ENCODE measurements around the gene UBE2E2. TPM values are rescaled to one million over a fixed set of nuclear protein-coding genes. Genes with fewer than 3 reads are reported as not detected.

The UBE2E2 gene
- total RNA-seq, 1 donor from 2014 or later: 58.1 TPM

DNA sequence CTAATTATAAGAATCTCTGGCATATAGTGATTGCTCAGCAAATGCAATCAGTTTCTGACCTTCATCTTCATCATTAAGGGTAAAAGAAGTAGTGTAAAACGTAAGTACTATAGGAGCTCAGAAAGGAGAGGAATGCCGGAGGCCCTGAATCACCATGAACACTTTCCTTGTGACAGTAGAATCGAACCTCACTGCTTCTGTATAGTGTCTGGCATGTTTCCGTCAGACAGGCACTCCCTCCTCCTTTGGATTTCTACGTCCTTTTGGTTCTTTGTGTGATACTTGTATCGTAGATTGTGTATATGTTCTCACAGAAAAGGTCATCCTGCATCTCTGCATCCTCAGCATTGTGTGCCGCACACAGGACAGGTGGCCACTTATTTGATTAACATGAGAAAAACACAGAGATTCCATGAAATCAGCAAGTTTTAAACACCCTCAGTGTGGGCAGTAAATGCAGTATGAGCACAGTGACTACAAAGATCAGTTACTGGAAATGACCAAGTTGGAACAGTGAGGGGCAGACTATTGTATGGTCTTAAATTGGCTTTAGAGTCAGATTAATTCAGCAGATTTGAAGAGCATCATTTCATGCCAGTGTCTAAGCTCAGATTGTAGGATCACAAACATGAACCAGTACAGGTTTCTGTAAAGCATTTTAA lies 234.5 kb downstream of the UBE2E2 start:
- DNase-seq (ENCODE audit: low read depth): no peak

DNA sequence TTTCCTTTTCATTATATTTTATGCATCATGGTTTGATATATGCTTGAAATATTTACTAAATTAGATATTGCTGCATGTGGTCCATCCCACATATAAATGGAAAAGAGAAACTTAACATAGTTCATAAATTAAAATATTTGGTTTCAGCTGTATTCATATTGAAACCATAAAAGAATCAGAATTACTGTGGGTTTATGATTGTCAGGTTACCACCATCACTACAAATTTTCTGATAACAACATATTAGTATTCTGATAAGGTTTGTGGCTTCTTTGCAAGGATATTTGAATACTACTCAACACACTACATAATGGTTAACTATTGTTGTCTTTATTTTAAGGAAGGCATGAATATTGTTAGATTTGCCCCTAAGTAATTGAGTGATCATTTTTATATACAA lies 235.5 kb downstream of the UBE2E2 start:
- DNase-seq (ENCODE audit: low read depth): no peak

DNA sequence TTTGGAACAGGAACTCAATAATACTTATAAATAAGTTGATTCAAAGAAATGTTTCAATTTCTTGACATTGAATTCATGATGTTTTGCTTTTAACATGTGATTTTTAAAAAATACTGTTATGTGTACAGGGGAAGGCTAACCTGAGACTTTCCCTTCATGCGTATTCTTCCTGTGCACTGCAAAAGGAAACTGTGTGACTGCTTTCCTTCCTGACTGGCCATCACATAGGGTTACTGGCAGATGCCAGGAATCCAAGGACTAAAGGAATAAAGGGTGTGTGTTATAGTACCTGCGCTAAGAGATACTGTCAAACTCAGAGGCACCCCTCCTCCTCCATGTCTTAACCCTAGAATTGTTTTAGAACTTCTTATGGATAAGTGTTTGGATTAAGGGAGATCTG lies 236.0 kb downstream of the UBE2E2 start:
- DNase-seq (ENCODE audit: low read depth): no peak

DNA sequence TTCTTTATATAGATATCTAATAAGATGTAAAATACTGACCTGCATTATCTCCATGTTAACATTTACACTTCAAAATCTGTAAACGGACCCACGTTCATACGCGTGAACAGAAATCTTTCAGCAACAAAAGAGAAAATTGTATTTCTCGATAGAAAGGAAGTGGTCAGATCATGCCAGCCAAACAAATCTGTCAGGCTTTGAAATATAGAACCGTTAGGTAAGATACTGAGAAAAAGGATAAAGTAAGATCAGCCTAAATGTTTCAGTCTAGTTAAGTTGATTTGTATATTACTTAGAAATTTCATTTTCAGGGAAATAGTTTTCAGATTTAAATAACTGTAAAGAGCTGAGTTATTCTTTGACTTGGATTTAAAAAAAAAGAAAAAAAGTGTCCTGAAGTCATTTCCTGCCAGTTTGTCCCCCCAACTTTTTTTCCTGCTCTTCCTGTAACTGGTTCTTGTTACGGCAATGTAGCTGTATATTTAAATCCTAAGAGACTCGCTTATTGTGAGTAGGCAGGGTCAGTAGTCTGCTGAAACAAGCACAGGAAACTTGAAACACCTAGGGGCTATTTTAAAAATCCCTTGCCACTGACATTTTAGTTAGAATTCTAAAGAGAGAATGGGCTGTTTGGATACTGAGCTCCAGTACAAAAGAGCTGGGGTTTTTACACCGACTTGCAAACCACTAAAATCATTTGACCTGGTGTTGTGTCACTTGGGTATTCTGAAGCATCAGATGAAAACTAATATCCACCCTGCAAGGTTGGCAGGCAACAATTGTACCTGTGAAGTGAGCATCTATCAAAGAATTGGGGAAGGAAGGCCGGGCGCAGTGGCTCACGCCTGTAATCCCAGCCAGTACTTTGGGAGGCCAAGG lies 237.5 kb downstream of the UBE2E2 start:
- no peak for DNase-seq (ENCODE audit: low read depth)

DNA sequence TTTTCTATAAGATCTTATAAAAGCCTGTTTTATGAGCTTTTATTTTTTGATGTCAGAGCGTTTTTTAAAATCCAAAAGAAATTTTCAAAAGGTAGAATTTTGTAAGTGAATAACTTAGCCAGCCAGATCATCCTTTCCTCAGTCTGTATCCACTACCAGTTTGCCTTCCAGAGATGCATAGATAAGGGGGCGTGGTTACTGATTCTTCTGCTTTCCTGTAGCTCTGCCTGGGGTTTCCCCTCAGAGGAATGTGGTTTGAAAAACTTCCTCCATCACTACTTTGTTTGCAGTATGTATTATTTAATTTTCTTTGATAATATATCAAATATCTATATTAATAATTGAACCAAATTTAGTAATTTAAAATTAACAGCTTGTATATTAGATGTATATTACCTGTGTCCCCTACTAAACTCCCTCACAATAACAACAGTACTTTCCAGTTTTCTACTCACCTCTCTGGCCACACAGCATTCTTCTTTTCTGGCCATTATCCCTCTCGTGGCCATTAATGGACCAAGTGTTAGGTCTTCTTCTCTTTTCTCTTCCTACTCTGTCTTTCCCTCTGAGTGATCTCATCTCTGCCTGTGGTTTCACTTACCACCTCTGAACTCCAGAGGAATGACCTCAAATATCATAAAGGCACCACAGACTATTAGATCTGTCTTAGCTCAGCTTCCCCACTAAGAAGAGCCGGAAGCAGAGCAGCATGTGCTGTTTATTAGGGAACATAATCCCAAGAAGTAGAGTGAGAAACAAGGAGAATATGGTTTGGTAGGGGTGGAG lies 239.7 kb downstream of the UBE2E2 start:
- DNase-seq (ENCODE audit: low read depth): peak; percentile 76

DNA sequence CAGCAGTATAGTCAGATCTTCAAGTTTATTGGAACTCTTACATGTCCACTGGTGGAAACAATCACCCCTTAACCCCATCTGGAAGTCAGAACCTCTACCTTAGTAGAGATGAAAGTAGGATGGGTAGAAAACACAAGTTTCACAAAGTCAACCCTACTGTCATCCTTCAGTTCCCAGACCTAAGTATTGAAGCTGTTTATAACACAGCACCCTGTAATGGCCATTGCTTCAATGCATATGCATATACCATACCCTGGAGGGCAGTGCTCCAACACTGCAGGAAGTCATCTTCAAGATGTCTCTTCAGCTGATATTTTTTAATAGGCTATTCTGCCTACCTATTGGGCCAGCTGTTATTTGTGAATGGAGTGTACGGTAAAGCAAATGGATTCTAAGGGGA lies 241.3 kb downstream of the UBE2E2 start:
- DNase-seq (ENCODE audit: low read depth): no peak

DNA sequence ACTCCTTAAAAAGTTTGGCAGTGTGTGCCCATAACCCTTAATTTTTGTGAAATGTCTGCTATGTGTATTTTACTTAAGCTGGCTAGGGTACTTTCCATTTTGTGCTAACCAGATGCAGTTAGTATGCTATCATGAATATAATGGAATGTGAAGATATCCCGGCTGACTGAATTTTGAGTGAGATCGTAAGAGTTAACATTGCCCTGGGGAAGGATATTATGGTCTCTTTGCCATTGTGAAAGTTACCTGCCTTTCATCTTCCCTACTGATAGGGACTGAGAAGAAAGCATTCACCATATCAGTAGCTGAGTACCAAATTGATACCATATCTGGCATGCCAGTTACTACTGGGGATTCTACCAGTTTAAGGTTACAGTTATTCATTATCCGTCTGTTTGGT lies 243.2 kb downstream of the UBE2E2 start:
- no peak for DNase-seq (ENCODE audit: low read depth)

DNA sequence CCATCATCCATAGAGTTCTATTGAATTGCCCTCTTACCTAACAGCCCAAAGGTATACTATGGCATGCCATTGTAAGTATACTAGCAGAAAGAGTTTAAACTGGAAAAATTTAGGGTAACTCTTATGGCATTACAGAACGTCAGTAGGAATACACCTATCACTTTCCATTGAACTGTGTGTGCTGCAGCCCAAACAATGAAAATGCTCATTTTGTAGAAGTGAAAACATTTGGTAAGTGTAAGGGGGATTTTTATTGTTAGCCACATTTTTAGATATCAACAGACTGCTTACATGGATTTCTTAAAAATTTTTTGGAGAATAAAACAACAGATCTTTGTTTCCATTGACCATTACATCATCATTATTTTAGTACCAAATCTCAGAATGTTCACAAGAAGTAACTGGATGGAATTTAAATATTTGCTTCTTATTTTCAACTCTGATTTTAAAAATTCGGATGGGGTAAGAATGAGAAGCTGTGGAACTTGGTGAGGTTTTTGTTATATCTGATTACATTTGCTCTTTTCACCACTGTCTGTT lies 245.9 kb downstream of the UBE2E2 start:
- DNase-seq (ENCODE audit: low read depth): no peak

DNA sequence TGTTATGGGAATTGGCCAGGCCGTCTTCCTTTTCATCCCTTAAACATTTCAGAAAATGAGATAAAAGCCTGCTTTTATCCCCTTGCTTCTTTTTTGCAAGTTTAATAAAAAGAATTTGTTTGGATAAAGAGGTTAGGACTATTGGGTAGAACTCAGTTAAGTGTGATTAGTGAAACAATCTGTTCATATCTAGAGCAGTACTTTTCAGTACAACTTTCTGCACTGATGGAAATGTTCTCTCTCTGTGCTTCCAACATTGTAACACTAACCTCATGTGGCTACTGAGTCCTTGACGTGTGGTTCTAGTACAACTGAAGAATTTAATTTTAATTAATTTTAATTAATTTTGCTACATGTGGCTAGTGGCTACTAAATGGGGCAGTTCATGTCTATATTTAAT lies 246.9 kb downstream of the UBE2E2 start:
- DNase-seq (ENCODE audit: low read depth): no peak

DNA sequence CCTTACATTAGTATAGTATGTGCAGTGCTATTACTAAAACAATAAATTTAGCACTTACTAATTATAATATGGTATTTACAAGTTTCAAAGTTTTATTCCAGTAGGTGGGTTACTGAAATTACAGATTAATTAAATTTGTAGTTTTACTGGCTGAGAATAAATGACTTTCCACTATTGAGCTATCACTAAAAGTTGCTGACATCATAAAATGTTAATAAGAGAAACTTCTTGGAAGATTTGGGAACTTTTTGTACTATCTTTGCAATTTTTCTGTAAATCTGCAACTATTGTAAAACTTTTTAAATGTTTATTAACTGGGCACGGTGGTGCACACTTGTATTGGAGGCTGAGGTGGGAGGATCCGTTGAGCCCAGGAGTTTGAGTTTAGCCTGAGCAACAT lies 247.7 kb downstream of the UBE2E2 start:
- DNase-seq (ENCODE audit: low read depth): no peak

DNA sequence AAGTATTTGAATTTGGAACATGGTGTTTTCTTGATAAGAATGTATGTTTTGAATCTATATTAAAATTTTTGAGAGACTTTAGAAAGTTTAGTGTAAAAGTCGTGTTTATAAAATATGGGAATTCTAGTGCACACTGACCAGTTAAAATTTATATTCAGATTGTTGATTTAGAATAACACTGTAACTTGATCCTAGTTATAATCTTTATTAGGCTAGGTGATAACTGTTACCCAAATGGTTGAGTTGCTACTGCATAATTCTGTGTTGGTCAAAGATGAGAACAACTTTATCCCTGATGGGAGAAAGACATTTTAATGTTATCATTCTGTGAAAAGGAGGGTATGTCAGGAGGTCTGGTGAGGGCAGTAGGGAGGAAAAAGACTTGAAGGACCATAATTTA lies 249.3 kb downstream of the UBE2E2 start:
- DNase-seq (ENCODE audit: low read depth): no peak

DNA sequence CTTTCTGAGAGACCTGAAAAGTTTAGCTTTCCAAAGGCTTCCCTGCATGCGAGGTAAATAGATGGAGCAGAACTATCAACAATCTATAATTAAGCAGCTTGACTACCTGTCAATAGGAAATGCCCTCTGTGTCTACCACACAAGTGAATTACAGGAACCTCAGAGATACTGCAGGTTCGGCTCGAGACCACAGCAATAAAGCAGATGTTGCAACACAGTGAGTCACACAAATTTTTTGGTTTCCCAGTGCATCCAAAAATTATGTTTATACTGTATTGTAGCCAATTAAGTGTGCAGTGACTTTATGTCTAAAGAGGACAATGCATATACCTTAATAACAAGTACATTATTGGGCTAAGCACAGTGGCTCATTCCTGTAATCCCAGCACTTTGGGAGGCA lies 252.0 kb downstream of the UBE2E2 start:
- peak; percentile 37 for DNase-seq (ENCODE audit: low read depth)

DNA sequence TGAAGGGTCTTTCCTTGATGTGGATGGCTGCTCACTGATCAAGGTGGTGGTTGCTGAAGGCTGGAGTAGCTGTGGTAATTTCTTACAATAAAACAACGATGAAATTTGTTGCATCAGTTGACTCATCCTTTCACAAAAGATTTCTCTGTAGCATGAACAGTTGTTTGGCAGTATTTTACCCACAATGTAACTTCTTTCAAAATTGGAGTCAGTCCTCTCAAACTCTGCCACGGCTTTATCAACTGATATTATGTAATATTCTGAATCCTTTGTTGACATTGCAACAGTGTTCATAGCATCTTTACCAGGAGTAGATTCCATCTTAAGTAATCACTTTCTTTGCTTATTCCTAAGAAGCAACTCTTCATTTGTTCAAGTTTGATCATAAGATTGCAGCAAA lies 252.6 kb downstream of the UBE2E2 start:
- peak; percentile 31 for DNase-seq (ENCODE audit: low read depth)

DNA sequence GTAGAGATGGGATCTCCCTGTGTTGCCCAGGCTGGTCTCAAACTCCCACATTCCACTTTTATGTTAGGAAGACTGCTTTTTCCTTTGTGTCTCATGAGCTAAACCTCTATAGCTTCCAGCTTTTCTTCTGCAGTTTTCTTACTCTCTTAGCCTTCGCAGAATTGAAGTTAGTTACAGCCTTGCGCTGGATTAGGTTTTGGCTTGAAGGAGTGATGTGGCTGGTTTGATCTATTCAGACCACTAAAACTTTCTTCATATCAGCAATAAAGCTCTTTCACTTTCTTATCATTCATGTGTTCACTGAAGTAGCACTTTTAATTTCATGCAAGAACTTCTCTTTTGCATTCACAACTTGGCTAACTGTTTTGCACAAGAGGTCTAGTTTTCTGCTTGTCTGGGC lies 254.6 kb downstream of the UBE2E2 start:
- no peak for DNase-seq (ENCODE audit: low read depth)

DNA sequence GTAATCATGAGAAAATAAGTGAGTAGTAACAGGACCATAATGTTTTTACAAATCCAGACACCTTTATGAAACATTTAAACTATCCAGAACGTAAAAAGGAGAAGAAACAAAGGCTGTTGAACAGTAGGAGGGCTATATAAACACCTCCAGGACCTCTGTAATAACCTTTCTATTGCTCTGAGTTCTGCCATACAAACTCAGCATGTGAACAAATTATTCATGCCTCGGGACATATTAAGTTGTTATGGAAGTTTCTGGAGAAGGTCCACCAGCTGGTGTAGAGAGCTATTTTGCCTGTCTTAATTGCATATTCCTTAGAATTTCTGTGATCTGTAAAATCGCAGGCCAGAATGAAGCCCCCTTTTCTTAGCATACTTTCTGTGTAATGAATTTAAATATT lies 256.3 kb downstream of the UBE2E2 start:
- no peak for DNase-seq (ENCODE audit: low read depth)

DNA sequence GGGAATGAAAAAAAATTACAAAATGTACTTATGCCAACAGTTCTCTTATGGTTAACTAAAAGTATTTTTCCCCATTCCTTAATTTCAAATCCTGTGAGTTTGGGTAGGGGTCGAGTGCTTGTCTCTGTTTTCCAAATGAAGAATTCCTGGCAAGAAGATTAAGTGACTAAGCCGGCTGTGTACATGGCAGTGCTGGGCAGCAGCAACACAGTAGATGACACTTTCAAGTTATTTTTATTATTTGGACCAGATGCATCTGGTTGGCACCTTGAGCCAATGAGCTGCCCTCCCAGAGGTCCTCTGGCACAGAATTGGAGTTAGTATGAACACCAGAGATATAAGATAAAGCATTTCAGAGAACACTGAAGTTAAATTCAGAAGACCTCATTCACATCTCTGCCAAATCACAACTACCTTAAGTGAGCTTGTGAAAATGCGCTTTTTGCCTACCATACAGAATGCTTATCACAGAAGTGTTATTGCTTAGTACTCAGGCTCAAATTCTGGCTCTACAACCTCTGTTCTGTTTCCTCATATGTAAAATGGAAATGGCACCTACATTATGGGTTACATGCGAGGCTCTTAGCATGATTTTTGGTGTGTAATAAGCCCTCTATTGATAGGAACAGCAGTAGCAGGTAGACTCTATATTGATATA lies 256.9 kb downstream of the UBE2E2 start:
- peak; percentile 22 for DNase-seq (ENCODE audit: low read depth)

DNA sequence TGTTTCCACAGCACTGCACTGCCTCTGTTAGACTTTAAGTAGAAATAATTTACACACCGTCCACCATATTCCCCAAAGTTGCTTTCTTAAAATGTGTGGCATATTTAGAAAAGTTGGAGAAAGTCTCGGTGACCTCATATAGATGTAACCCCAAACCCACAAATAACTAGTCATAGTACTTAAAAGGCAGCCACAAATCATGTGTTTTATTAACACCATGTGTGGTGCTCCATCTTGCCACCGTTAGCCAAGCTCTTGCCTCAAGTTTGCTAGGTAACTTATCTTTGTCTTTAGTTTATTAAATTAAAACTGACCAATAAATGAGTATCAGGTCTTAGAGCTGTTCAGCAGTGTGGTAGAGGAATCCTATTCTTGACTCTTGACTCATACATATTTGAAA lies 257.9 kb downstream of the UBE2E2 start:
- DNase-seq (ENCODE audit: low read depth): no peak

DNA sequence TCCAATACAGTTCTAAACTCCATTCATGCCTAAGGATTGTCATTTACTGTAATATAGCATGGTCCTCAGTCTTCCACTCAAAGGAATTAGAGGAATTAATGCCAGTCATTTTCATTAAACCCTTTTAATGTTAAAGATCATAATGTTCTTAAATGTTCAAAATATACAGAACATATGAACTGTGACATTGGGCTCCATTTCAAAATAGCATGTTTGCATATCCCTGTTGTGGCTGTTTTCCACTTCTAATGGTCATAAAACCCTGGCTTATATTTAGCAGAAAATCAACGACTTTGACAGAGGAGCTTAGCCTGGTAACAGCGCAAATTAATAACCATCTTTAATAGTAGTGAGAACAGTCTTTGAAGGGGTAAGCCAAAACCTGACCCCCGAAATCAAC lies 260.7 kb downstream of the UBE2E2 start:
- no peak for DNase-seq (ENCODE audit: low read depth)

DNA sequence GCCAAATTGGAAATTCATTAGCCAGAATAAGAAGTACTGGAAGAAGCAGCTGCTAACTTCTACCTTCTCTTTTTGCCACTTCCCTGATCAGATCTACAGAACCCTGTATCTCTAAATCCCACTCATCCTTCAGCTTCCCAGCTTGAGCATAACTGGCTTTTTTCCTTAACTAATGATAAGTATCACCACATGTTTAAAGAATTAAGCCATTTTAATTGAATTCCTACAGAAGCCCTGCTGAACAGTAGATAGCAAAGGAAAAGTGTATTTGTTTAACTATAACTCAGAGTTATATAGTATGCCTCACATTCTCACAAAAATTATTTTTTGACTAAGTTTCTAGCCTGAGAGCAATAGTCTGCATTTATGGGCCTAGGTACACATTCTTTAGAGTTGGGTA lies 262.4 kb downstream of the UBE2E2 start:
- DNase-seq (ENCODE audit: low read depth): no peak

DNA sequence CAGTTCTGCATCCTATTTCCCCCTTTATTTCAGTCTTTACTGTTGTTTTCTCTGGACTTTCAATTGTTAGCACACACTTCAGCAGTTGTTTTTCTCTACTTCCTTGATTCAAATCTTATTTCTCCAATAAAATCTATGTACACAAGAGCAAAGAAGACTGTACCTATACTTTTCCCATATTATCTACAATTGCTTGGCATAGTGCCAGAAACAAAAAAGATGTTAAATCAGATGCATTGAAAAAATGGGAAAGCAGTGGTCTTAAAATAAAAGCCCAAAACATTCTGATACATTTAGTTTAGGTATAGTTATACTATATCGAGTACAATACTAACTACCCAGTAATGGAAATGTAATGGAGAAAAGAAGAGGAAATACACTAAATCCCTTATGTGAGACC lies 265.1 kb downstream of the UBE2E2 start:
- DNase-seq (ENCODE audit: low read depth): no peak

All from myocyte (in vitro differentiated cells).